ENCODE measurements around the gene RAB11FIP3.

Gene RAB11FIP3

GRCh38 chr16:524274-525040 is 99.0 kb downstream of the RAB11FIP3 start:
- Histone ChIP-seq H3K9ac (no peak overlapping the region), H3K36me3 (peaks cover 48% of the 10 kb centered on the region), H3K4me1 (peaks cover 78% of the 10 kb centered on the region), H3K9me3 (no peaks in the 10 kb centered on the region), H3K27ac (peak overlapping the region; percentile 42), H3K4me2 (peak overlapping the region; percentile 97; the same call in 1 of the 2 replicates), H3K4me3 (no peak overlapping the region), H3K27me3 (no peaks in the 10 kb centered on the region), H4K20me1 (peaks cover 73% of the 10 kb centered on the region)
- TF ChIP-seq Cebpa-rat (IDR thresholded peaks at IDR 0.05), result no peak

- H3K9me3 ChIP-seq, result no peaks in the 10 kb centered on the region
- peaks cover 53% of the 10 kb centered on the region for H3K36me3 ChIP-seq
- H3K27me3 ChIP-seq, result no peaks in the 10 kb centered on the region
- peak overlapping the region; percentile 92 for H3K9ac ChIP-seq
- H3K27ac ChIP-seq, result peak overlapping the region; percentile 95
- peak overlapping the region; percentile 97 for H3K4me2 ChIP-seq
- H3K4me1 ChIP-seq, result peaks cover 78% of the 10 kb centered on the region
- no peak overlapping the region for H3K4me3 ChIP-seq
- TF ChIP-seq Cebpa-rat (IDR thresholded peaks at IDR 0.05), result no peak
- peaks cover 73% of the 10 kb centered on the region for H4K20me1 ChIP-seq
Observed at GRCh38 chr16:525123-525519, 99.7 kb downstream of the RAB11FIP3 start.

- H3K9ac ChIP-seq, result peak overlapping the region; percentile 92
- no peak for TF ChIP-seq Cebpa-rat (IDR thresholded peaks at IDR 0.05)
- peaks cover 53% of the 10 kb centered on the region for H3K36me3 ChIP-seq
- peaks cover 73% of the 10 kb centered on the region for H4K20me1 ChIP-seq
- no peaks in the 10 kb centered on the region for H3K27me3 ChIP-seq
- H3K4me1 ChIP-seq, result peaks cover 78% of the 10 kb centered on the region
- H3K4me3 ChIP-seq, result peak overlapping the region; percentile 96
- no peaks in the 10 kb centered on the region for H3K9me3 ChIP-seq
- peak overlapping the region; percentile 97 for H3K4me2 ChIP-seq
- peak overlapping the region; percentile 95 for H3K27ac ChIP-seq
Observed at GRCh38 chr16:525520-526180, 100.2 kb downstream of the RAB11FIP3 start.

GRCh38 chr16:526181-527014 is 100.9 kb downstream of the RAB11FIP3 start:
- no peaks in the 10 kb centered on the region for H3K9me3 ChIP-seq
- peak overlapping the region; percentile 97 for H3K4me2 ChIP-seq
- peak overlapping the region; percentile 96 for H3K4me3 ChIP-seq
- TF ChIP-seq Cebpa-rat (IDR thresholded peaks at IDR 0.05), result no peak
- H4K20me1 ChIP-seq, result peaks cover 73% of the 10 kb centered on the region
- H3K27me3 ChIP-seq, result no peaks in the 10 kb centered on the region
- peaks cover 75% of the 10 kb centered on the region for H3K4me1 ChIP-seq
- H3K27ac ChIP-seq, result peak overlapping the region; percentile 95
- peak overlapping the region; percentile 92 for H3K9ac ChIP-seq
- H3K36me3 ChIP-seq, result peaks cover 53% of the 10 kb centered on the region

- no peak for TF ChIP-seq Cebpa-rat (IDR thresholded peaks at IDR 0.05)
- peaks cover 77% of the 10 kb centered on the region for H4K20me1 ChIP-seq
- H3K4me2 ChIP-seq, result peak within 1 kb of the TSS; percentile 97
- no peaks in the 10 kb centered on the region for H3K27me3 ChIP-seq
- peak within 1 kb of the TSS; percentile 95 for H3K27ac ChIP-seq
- H3K9me3 ChIP-seq, result no peaks in the 10 kb centered on the region
- H3K4me3 ChIP-seq, result peak within 1 kb of the TSS; percentile 96
- H3K36me3 ChIP-seq, result peaks cover 56% of the 10 kb centered on the region
- H3K4me1 ChIP-seq, result peaks cover 76% of the 10 kb centered on the region
- H3K9ac ChIP-seq, result peak within 1 kb of the TSS; percentile 92
Observed at GRCh38 chr16:527015-527903, 101.8 kb downstream of the RAB11FIP3 start, which contains the start of gene CAPN15. TSS of gene CAPN15 (plus strand) at chr16:527712. CDS start at chr16:546839, 19,127 bp downstream.

GRCh38 chr16:528111-529011 is 102.9 kb downstream of the RAB11FIP3 start:
- H3K4me1 ChIP-seq, result peaks cover 69% of the 10 kb centered on the region
- H4K20me1 ChIP-seq, result peaks cover 83% of the 10 kb centered on the region
- H3K27me3 ChIP-seq, result no peaks in the 10 kb centered on the region
- H3K4me3 ChIP-seq, result peak overlapping the region; percentile 96
- TF ChIP-seq Cebpa-rat (IDR thresholded peaks at IDR 0.05), result no peak
- peak overlapping the region; percentile 95 for H3K27ac ChIP-seq
- peak overlapping the region; percentile 92 for H3K9ac ChIP-seq
- peak overlapping the region; percentile 97 for H3K4me2 ChIP-seq
- peaks cover 54% of the 10 kb centered on the region for H3K36me3 ChIP-seq
- no peaks in the 10 kb centered on the region for H3K9me3 ChIP-seq

- TF ChIP-seq Cebpa-rat (IDR thresholded peaks at IDR 0.05), result no peak
- Histone ChIP-seq H3K4me2 (peak overlapping the region; percentile 97), H3K4me1 (peaks cover 69% of the 10 kb centered on the region), H3K27me3 (no peaks in the 10 kb centered on the region), H3K9ac (peak overlapping the region; percentile 92), H3K27ac (peak overlapping the region; percentile 95), H4K20me1 (peaks cover 87% of the 10 kb centered on the region), H3K9me3 (no peaks in the 10 kb centered on the region), H3K4me3 (peak overlapping the region; percentile 96), H3K36me3 (peaks cover 56% of the 10 kb centered on the region)
Observed at GRCh38 chr16:529012-529575, 103.6 kb downstream of the RAB11FIP3 start.

All from BLaER1 (cell line).